Calu3 (cell line): ENCODE measurements around the gene PPP2R5B. TPM values are rescaled to one million over a fixed set of nuclear protein-coding genes. Genes with fewer than 3 reads are reported as not detected.

Source experiments
- BruUV-seq: library from RNA; stranded (reverse); fragments of 400-500 nt; replicated peaks from 2 replicates; lab custom pipeline; 2021; lab: Mats Ljungman, UMichigan
- CTCF ChIA-PET: fragments of 300-600 bp; sonication (Branson Sonifier 250); formaldehyde crosslinking; loops from one replicate; lab custom pipeline; 2022; ENCODE audit warnings: antibody characterized with exemption; lab: Charles Lee
- DNase-seq: peaks from one replicate; pipeline ENCODE4 v3.0.0; 2022
- H3K27ac Mint-ChIP-seq: one replicate; pipeline ENCODE4 v1.8.0; 2022; ENCODE audit warnings: mixed read lengths; ENCODE audit not compliant: unreplicated experiment
- H3K27me3 Mint-ChIP-seq: one replicate; pipeline ENCODE4 v1.8.0; 2022; ENCODE audit warnings: mixed read lengths; ENCODE audit not compliant: unreplicated experiment
- H3K36me3 Mint-ChIP-seq: one replicate; pipeline ENCODE4 v1.8.0; 2022; ENCODE audit warnings: mild to moderate bottlenecking, moderate library complexity, mixed read lengths; ENCODE audit not compliant: insufficient read depth, unreplicated experiment
- H3K4me1 Mint-ChIP-seq: one replicate; pipeline ENCODE4 v1.8.0; 2022; ENCODE audit warnings: mild to moderate bottlenecking, low read depth, mixed read lengths; ENCODE audit not compliant: unreplicated experiment
- H3K4me3 Mint-ChIP-seq: one replicate; pipeline ENCODE4 v1.8.0; 2022; ENCODE audit warnings: mild to moderate bottlenecking, low read depth, moderate library complexity, mixed read lengths; ENCODE audit not compliant: unreplicated experiment
- H3K9me3 Mint-ChIP-seq: one replicate; pipeline ENCODE4 v1.8.0; 2022; ENCODE audit warnings: low read depth, mixed read lengths; ENCODE audit not compliant: unreplicated experiment
- intact Hi-C: fragments of 100-400 bp; cut with micrococcal nuclease; formaldehyde crosslinking; loops from one replicate; pipeline ENCODE4 v1.10.0; 2022; ENCODE audit not compliant: unreplicated experiment
- total RNA-seq: library from RNA; stranded (reverse); gene quantifications from 2 replicates; pipeline ENCODE4 v1.2.3, GENCODE V29; 2022
- TF ChIP-seq, protein P1 (sequence below): fragments of 200-600 bp; IDR thresholded peaks from one replicate; pipeline ENCODE4 v1.8.0; 2022; ENCODE audit warnings: antibody characterized with exemption; ENCODE audit not compliant: unreplicated experiment

Gene PPP2R5B
- total RNA-seq, 1 experiment from 2014 or later, result 12.2 TPM

- H3K27ac Mint-ChIP-seq, result peak overlapping the region; percentile 93
These were observed 47.6 kb upstream of the PPP2R5B start for GRCh38 chr11:64876835-64877341.

DNA sequence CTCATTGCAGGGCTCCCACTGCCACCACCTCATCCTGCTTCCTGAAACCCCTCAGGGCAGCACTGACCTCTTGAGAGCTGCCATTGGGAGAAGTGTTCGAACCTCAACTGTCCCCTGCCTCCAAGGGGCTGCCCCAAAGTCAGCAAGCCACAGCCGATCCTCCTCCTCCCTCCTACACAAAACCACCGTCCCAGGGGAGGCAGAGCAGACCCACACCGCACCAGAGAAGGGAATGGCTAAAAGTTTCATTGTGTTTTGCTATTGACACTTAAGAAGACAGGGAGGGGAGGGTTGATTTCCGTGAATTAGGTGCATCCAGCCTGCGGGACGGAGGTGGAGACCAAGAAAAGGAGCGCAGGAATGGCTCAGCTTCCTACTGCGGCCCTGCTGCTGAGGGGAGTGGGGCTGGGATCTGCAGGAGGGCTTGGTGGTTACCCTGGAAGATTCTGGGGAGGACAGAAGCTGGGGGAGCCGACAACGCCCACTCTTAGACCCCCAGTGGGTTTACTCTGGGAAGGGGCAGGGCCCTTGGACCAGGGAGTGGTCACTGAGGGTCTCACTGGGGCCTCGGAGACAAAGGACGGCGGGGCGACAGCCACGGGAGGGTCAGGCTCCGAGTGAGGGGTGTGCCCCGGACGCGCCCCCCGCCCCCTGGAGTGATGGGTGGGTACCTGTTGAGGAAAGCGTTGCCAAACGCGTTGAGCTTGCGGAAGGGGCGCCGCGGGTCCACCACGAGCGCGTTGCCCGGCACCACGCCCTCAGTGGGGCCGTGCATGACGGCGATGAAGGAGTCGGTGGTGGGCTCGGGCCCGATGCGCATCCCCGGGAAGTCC is 46.9 kb upstream of the PPP2R5B start:
- TF ChIP-seq, protein P1, sequence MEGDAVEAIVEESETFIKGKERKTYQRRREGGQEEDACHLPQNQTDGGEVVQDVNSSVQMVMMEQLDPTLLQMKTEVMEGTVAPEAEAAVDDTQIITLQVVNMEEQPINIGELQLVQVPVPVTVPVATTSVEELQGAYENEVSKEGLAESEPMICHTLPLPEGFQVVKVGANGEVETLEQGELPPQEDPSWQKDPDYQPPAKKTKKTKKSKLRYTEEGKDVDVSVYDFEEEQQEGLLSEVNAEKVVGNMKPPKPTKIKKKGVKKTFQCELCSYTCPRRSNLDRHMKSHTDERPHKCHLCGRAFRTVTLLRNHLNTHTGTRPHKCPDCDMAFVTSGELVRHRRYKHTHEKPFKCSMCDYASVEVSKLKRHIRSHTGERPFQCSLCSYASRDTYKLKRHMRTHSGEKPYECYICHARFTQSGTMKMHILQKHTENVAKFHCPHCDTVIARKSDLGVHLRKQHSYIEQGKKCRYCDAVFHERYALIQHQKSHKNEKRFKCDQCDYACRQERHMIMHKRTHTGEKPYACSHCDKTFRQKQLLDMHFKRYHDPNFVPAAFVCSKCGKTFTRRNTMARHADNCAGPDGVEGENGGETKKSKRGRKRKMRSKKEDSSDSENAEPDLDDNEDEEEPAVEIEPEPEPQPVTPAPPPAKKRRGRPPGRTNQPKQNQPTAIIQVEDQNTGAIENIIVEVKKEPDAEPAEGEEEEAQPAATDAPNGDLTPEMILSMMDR, result no peak
- Mint-ChIP-seq H3K4me3 (peak overlapping the region; percentile 98), H3K4me1 (peaks cover 35% of the 10 kb centered on the region), H3K27ac (peak overlapping the region; percentile 93), H3K9me3 (no peaks in the 10 kb centered on the region), H3K27me3 (no peaks in the 10 kb centered on the region), H3K36me3 (peaks cover 68% of the 10 kb centered on the region)
- intact Hi-C loops, result no loop called here
- BruUV-seq, result no TSS peak
- CTCF ChIA-PET, result interaction anchor here (0.6 to 3.6 kb wide), 10 partner anchors 10 to 610 kb away, joined by 3 to 19 read pairs (median 4); partner anchors contain the start of genes ARL2 and BATF2
- no peak for DNase-seq

More at GRCh38 chr11:64876835-64877341, 47.6 kb upstream of the PPP2R5B start:
- H3K4me3 Mint-ChIP-seq, result peak overlapping the region; percentile 98
- no peaks in the 10 kb centered on the region for H3K27me3 Mint-ChIP-seq
- peaks cover 72% of the 10 kb centered on the region for H3K36me3 Mint-ChIP-seq
- BruUV-seq, result TSS peak; percentile 48
- H3K4me1 Mint-ChIP-seq, result peaks cover 37% of the 10 kb centered on the region
- CTCF ChIA-PET, result interaction anchor here (0.6 to 3.6 kb wide), 7 partner anchors 9 to 137 kb away, joined by 3 to 19 read pairs (median 4); partner anchors contain the start of gene ARL2
- peak; percentile 56 for DNase-seq
- intact Hi-C loops, result loop anchor here (1.0 kb wide), 1 partner anchor 9 kb away; no protein-coding TSS in a partner anchor
- no peaks in the 10 kb centered on the region for H3K9me3 Mint-ChIP-seq
- TF ChIP-seq, protein P1, result no peak

DNA sequence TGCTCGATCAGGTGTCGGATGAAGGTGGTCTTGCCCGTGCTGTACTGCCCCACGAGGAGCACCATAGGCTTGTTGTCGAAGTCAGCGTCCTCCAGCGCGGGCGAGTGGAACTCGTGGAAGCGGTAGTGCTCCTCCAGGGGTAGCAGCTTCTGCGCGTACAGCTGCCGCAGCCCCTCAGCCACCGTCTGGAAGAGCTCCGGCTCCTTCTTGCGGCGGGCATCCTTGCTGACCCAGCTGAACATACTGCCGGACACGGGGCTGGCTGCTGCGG is 46.3 kb upstream of the PPP2R5B start:
- Mint-ChIP-seq H3K36me3 (peaks cover 63% of the 10 kb centered on the region), H3K9me3 (no peaks in the 10 kb centered on the region), H3K4me3 (peak overlapping the region; percentile 98), H3K27ac (peak overlapping the region; percentile 93), H3K27me3 (no peaks in the 10 kb centered on the region), H3K4me1 (peaks cover 30% of the 10 kb centered on the region)
- peak; percentile 22 for DNase-seq
- no TSS peak for BruUV-seq
- TF ChIP-seq, protein P1, result no peak
- intact Hi-C loops, result no loop called here
- CTCF ChIA-PET, result interaction anchor here (1.1 to 3.6 kb wide), 6 partner anchors 21 to 609 kb away, joined by 3 to 19 read pairs (median 5); partner anchors contain the start of gene BATF2

- Mint-ChIP-seq H3K27ac (peak within 1 kb of the TSS; percentile 93), H3K4me1 (peaks cover 28% of the 10 kb centered on the region), H3K9me3 (no peaks in the 10 kb centered on the region), H3K27me3 (no peaks in the 10 kb centered on the region), H3K4me3 (peak within 1 kb of the TSS; percentile 98), H3K36me3 (peaks cover 58% of the 10 kb centered on the region)
- TF ChIP-seq, protein P1, result peak; percentile 7
- peak; percentile 99 for DNase-seq
- BruUV-seq, result TSS peak; percentile 81
- intact Hi-C loops, result no loop called here
- CTCF ChIA-PET, result interaction anchor here (0.8 to 3.6 kb wide), 7 partner anchors 9 to 608 kb away, joined by 3 to 19 read pairs (median 7); partner anchors contain the start of gene BATF2
These were observed 45.8 kb upstream of the PPP2R5B start, which contains the start of gene EHD1 for GRCh38 chr11:64878494-64879243. EHD1 (minus strand) TSS chr11:64878621; CDS start chr11:64878464, 157 bp downstream.
